A549 (cell line): ENCODE data around the gene ZFYVE19.

Experiments used
- BHLHE40 ChIP-seq: IDR thresholded peaks from 2 replicates; pipeline ENCODE4 v1.6.1; 2012; ENCODE audit warnings: low read depth, low read length, inconsistent platforms
- EP300 ChIP-seq, 2 experiments: fragments of >200 bp; sonication (Bioruptor Twin); formaldehyde crosslinking; IDR thresholded peaks; 2 replicates in 1 of 2; 3 replicates in 1 of 2; pipeline ENCODE4 v1.6.1; 2016 to 2017
- ESRRA ChIP-seq: fragments of 150-350 bp; IDR thresholded peaks from 2 replicates; pipeline ENCODE4 v1.6.1; 2014; ENCODE audit warnings: mild to moderate bottlenecking, low read length, borderline replicate concordance
- MAZ ChIP-seq: fragments of 150-350 bp; IDR thresholded peaks from 2 replicates; pipeline ENCODE4 v1.6.1; 2014; ENCODE audit warnings: antibody characterized with exemption, low read depth, low read length, borderline replicate concordance
- POLR2AphosphoS2 ChIP-seq: conservative IDR thresholded peaks from 2 replicates; pipeline ENCODE4 v1.6.1; 2012; ENCODE audit warnings: low read length, improper control_type of control experiment, inconsistent platforms
- RAD21 ChIP-seq, 2 experiments: fragments of >200 bp in 1 of 2; sonication (Bioruptor Twin) in 1 of 2; formaldehyde crosslinking in 1 of 2; IDR thresholded peaks in 1 of 2; conservative IDR thresholded peaks in 1 of 2; 2 replicates in 1 of 2; 3 replicates in 1 of 2; pipeline ENCODE4 v1.6.1; 2012 to 2018; ENCODE audit warnings: inconsistent platforms in 1 of 2
- RCOR1 ChIP-seq: fragments of 150-350 bp; IDR thresholded peaks from 2 replicates; pipeline ENCODE4 v1.6.1; 2014; ENCODE audit warnings: antibody characterized with exemption, low read length, low read depth
- RFX5 ChIP-seq: fragments of 450-650 bp; IDR thresholded peaks from 2 replicates; pipeline ENCODE4 v1.7.1; 2014; ENCODE audit warnings: antibody characterized with exemption, mild to moderate bottlenecking, moderate library complexity
- TP53 ChIP-seq: fragments of 250-450 bp; sonication (Bioruptor Pico); IDR thresholded peaks from 2 replicates; pipeline ENCODE4 v1.5.0; 2021; ENCODE audit warnings: mild to moderate bottlenecking, moderate library complexity
- ZNF302 ChIP-seq: fragments of 250-450 bp; sonication (Bioruptor Pico); IDR thresholded peaks from 2 replicates; pipeline ENCODE4 v1.9.0; 2021; ENCODE audit warnings: inconsistent platforms, mild to moderate bottlenecking, moderate library complexity
- TF ChIP-seq, protein P1 (sequence below): fragments of >200 bp; sonication (Bioruptor Twin); formaldehyde crosslinking; IDR thresholded peaks from 3 replicates; pipeline ENCODE4 v1.5.1; 2016

DNA sequence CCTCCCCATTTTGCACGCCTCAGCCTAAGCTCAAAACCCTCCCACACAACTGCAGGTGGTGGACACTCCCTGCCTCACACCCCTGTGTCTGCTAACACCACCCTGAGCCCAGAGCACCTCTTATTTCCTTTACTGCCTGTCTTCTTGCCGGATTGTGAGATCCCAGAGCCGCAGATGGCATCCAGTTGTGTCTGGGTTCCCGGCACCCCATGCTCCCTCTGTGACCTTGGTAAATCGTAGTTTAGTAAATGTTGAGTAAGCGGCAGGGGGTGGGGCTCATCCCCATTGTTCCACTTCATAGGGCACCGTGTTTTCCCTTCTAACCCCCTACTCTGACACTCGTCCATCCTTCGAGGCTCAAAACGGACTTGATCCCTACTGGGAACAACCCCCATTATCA is 51.8 kb downstream of the ZFYVE19 start:
- TF ChIP-seq BHLHE40 (no peak), ESRRA (no peak), RAD21 (conservative IDR thresholded peaks at IDR 0.05 in 1 of 2, IDR thresholded peaks at IDR 0.05 in 1 of 2) (no peak), ZNF302 (CRISPR knock-in tag) (no peak), TP53 (CRISPR knock-in tag) (no peak), RFX5 (no peak), EP300 (IDR thresholded peaks at IDR 0.05) (no peak), MAZ (no peak), POLR2AphosphoS2 (no peak), RCOR1 (no peak)
- TF ChIP-seq, protein P1, sequence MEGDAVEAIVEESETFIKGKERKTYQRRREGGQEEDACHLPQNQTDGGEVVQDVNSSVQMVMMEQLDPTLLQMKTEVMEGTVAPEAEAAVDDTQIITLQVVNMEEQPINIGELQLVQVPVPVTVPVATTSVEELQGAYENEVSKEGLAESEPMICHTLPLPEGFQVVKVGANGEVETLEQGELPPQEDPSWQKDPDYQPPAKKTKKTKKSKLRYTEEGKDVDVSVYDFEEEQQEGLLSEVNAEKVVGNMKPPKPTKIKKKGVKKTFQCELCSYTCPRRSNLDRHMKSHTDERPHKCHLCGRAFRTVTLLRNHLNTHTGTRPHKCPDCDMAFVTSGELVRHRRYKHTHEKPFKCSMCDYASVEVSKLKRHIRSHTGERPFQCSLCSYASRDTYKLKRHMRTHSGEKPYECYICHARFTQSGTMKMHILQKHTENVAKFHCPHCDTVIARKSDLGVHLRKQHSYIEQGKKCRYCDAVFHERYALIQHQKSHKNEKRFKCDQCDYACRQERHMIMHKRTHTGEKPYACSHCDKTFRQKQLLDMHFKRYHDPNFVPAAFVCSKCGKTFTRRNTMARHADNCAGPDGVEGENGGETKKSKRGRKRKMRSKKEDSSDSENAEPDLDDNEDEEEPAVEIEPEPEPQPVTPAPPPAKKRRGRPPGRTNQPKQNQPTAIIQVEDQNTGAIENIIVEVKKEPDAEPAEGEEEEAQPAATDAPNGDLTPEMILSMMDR: no peak
